Measurements from ENCODE around the gene AP3B1.

AP3B1 gene

GRCh38 chr5:78335976-78336375, 41.5 kb upstream of the AP3B1 start:
- Histone ChIP-seq H3K79me2 (ENCODE audit: control insufficient read depth, insufficient read depth, low read length, poor library complexity) (no peaks in the 10 kb centered on the region), H4K12ac (ENCODE audit: low read depth, low read length) (no peak overlapping the region), H3K9me3 (ENCODE audit: insufficient read depth, low read depth, low read length) (peaks cover 2% of the 10 kb centered on the region), H2AK5ac (ENCODE audit: low read length) (no peak overlapping the region), H3K27me3 (ENCODE audit: insufficient read depth, low read length) (no peaks in the 10 kb centered on the region), H2AFZ (ENCODE audit: insufficient read depth, low read length, poor library complexity) (no peak overlapping the region), H3K4me3 (ENCODE audit: low read depth, low read length) (no peak overlapping the region), H3K18ac (ENCODE audit: low read length) (no peak overlapping the region), H3K79me1 (ENCODE audit: low read length) (no peaks in the 10 kb centered on the region), H4K91ac (ENCODE audit: low read depth, low read length) (no peak overlapping the region), H3K36me3 (ENCODE audit: control insufficient read depth in 1 of 2, insufficient read depth in 2 of 2, low read length in 2 of 2) (no peaks in the 10 kb centered on the region), H3K27ac (ENCODE audit: low read depth, low read length) (no peak overlapping the region), H2BK12ac (ENCODE audit: low read length) (no peak overlapping the region), H2BK5ac (ENCODE audit: low read depth, low read length, poor library complexity) (no peak overlapping the region), H3K23ac (ENCODE audit: low read length) (no peak overlapping the region), H4K8ac (ENCODE audit: low read depth, low read length) (no peak overlapping the region), H3K4me1 (ENCODE audit: control insufficient read depth in 1 of 2, insufficient read depth in 2 of 2, low read length in 2 of 2) (no peaks in the 10 kb centered on the region), H3K9ac (ENCODE audit: low read length) (no peak overlapping the region), H3K14ac (ENCODE audit: low read length) (no peak overlapping the region), H3K4me2 (ENCODE audit: low read length) (no peak overlapping the region), H3K4ac (ENCODE audit: low read depth, low read length) (no peak overlapping the region), H2BK120ac (ENCODE audit: insufficient read depth, low read length, poor library complexity) (no peak overlapping the region)
- WGBS (ENCODE audit: extremely low coverage, insufficient coverage, insufficient read length) = no CpG with 5 or more reads among the region's 2 CpGs
- DNase-seq = no peak

GRCh38 chr5:78334811-78335210, 40.3 kb upstream of the AP3B1 start:
- H2BK120ac ChIP-seq (ENCODE audit: insufficient read depth, low read length, poor library complexity) = no peak overlapping the region
- H3K4me1 ChIP-seq (ENCODE audit: control insufficient read depth in 1 of 2, insufficient read depth in 2 of 2, low read length in 2 of 2) = no peaks in the 10 kb centered on the region
- H3K4ac ChIP-seq (ENCODE audit: low read depth, low read length) = no peak overlapping the region
- H3K27me3 ChIP-seq (ENCODE audit: insufficient read depth, low read length) = no peaks in the 10 kb centered on the region
- no peaks in the 10 kb centered on the region for H3K36me3 ChIP-seq (ENCODE audit: control insufficient read depth in 1 of 2, insufficient read depth in 2 of 2, low read length in 2 of 2)
- no peak overlapping the region for H4K8ac ChIP-seq (ENCODE audit: low read depth, low read length)
- no peak overlapping the region for H2AFZ ChIP-seq (ENCODE audit: insufficient read depth, low read length, poor library complexity)
- no peak overlapping the region for H3K4me2 ChIP-seq (ENCODE audit: low read length)
- H2BK5ac ChIP-seq (ENCODE audit: low read depth, low read length, poor library complexity) = no peak overlapping the region
- H4K12ac ChIP-seq (ENCODE audit: low read depth, low read length) = no peak overlapping the region
- no CpG with 5 or more reads among the region's 3 CpGs for WGBS (ENCODE audit: extremely low coverage, insufficient coverage, insufficient read length)
- H3K4me3 ChIP-seq (ENCODE audit: low read depth, low read length) = no peak overlapping the region
- H3K18ac ChIP-seq (ENCODE audit: low read length) = no peak overlapping the region
- no peaks in the 10 kb centered on the region for H3K79me1 ChIP-seq (ENCODE audit: low read length)
- peaks cover 2% of the 10 kb centered on the region for H3K9me3 ChIP-seq (ENCODE audit: insufficient read depth, low read depth, low read length)
- no peak overlapping the region for H3K23ac ChIP-seq (ENCODE audit: low read length)
- no peak overlapping the region for H2AK5ac ChIP-seq (ENCODE audit: low read length)
- H3K9ac ChIP-seq (ENCODE audit: low read length) = no peak overlapping the region
- no peak overlapping the region for H3K14ac ChIP-seq (ENCODE audit: low read length)
- H2BK12ac ChIP-seq (ENCODE audit: low read length) = no peak overlapping the region
- DNase-seq = no peak
- H3K79me2 ChIP-seq (ENCODE audit: control insufficient read depth, insufficient read depth, low read length, poor library complexity) = no peaks in the 10 kb centered on the region
- H4K91ac ChIP-seq (ENCODE audit: low read depth, low read length) = no peak overlapping the region
- H3K27ac ChIP-seq (ENCODE audit: low read depth, low read length) = no peak overlapping the region

GRCh38 chr5:78331523-78332080, 37.1 kb upstream of the AP3B1 start:
- Histone ChIP-seq H3K27ac (ENCODE audit: low read depth, low read length) (no peak overlapping the region), H3K4me2 (ENCODE audit: low read length) (no peak overlapping the region)

GRCh38 chr5:78328585-78329173, 34.2 kb upstream of the AP3B1 start:
- Histone ChIP-seq H2BK12ac (ENCODE audit: low read length) (no peak overlapping the region), H3K4me3 (ENCODE audit: low read depth, low read length) (no peak overlapping the region), H2AFZ (ENCODE audit: insufficient read depth, low read length, poor library complexity) (no peak overlapping the region), H2BK120ac (ENCODE audit: insufficient read depth, low read length, poor library complexity) (no peak overlapping the region), H3K9me3 (ENCODE audit: insufficient read depth, low read depth, low read length) (no peaks in the 10 kb centered on the region), H2AK5ac (ENCODE audit: low read length) (no peak overlapping the region), H2BK5ac (ENCODE audit: low read depth, low read length, poor library complexity) (no peak overlapping the region), H4K8ac (ENCODE audit: low read depth, low read length) (no peak overlapping the region), H3K4me1 (ENCODE audit: control insufficient read depth in 1 of 2, insufficient read depth in 2 of 2, low read length in 2 of 2) (no peaks in the 10 kb centered on the region), H3K79me1 (ENCODE audit: low read length) (no peaks in the 10 kb centered on the region), H3K4ac (ENCODE audit: low read depth, low read length) (no peak overlapping the region), H3K9ac (ENCODE audit: low read length) (no peak overlapping the region), H3K27ac (ENCODE audit: low read depth, low read length) (no peak overlapping the region), H4K12ac (ENCODE audit: low read depth, low read length) (no peak overlapping the region), H3K18ac (ENCODE audit: low read length) (no peak overlapping the region), H3K23ac (ENCODE audit: low read length) (no peak overlapping the region), H3K27me3 (ENCODE audit: insufficient read depth, low read length) (no peaks in the 10 kb centered on the region), H3K36me3 (ENCODE audit: control insufficient read depth in 1 of 2, insufficient read depth in 2 of 2, low read length in 2 of 2) (no peaks in the 10 kb centered on the region), H3K79me2 (ENCODE audit: control insufficient read depth, insufficient read depth, low read length, poor library complexity) (no peaks in the 10 kb centered on the region), H3K14ac (ENCODE audit: low read length) (no peak overlapping the region), H3K4me2 (ENCODE audit: low read length) (no peak overlapping the region), H4K91ac (ENCODE audit: low read depth, low read length) (no peak overlapping the region)
- WGBS (ENCODE audit: extremely low coverage, insufficient coverage, insufficient read length) = no CpG with 5 or more reads among the region's 5 CpGs
- DNase-seq = no peak

More at GRCh38 chr5:78331523-78332080, 37.1 kb upstream of the AP3B1 start:
- Histone ChIP-seq H2AFZ (ENCODE audit: insufficient read depth, low read length, poor library complexity) (no peak overlapping the region), H4K12ac (ENCODE audit: low read depth, low read length) (no peak overlapping the region), H3K79me1 (ENCODE audit: low read length) (no peaks in the 10 kb centered on the region), H3K9me3 (ENCODE audit: insufficient read depth, low read depth, low read length) (no peaks in the 10 kb centered on the region), H3K4me3 (ENCODE audit: low read depth, low read length) (no peak overlapping the region), H3K79me2 (ENCODE audit: control insufficient read depth, insufficient read depth, low read length, poor library complexity) (no peaks in the 10 kb centered on the region), H3K36me3 (ENCODE audit: control insufficient read depth in 1 of 2, insufficient read depth in 2 of 2, low read length in 2 of 2) (no peaks in the 10 kb centered on the region), H3K4me1 (ENCODE audit: control insufficient read depth in 1 of 2, insufficient read depth in 2 of 2, low read length in 2 of 2) (no peaks in the 10 kb centered on the region), H2AK5ac (ENCODE audit: low read length) (no peak overlapping the region), H3K18ac (ENCODE audit: low read length) (no peak overlapping the region), H3K9ac (ENCODE audit: low read length) (no peak overlapping the region), H4K91ac (ENCODE audit: low read depth, low read length) (no peak overlapping the region), H3K23ac (ENCODE audit: low read length) (no peak overlapping the region), H3K14ac (ENCODE audit: low read length) (no peak overlapping the region), H2BK120ac (ENCODE audit: insufficient read depth, low read length, poor library complexity) (no peak overlapping the region), H4K8ac (ENCODE audit: low read depth, low read length) (no peak overlapping the region), H3K27me3 (ENCODE audit: insufficient read depth, low read length) (no peaks in the 10 kb centered on the region), H2BK5ac (ENCODE audit: low read depth, low read length, poor library complexity) (no peak overlapping the region), H2BK12ac (ENCODE audit: low read length) (no peak overlapping the region), H3K4ac (ENCODE audit: low read depth, low read length) (no peak overlapping the region)
- no peak for DNase-seq
